Measurements from ENCODE around the gene DOCK11. TPM values are rescaled to one million over a fixed set of nuclear protein-coding genes. Genes with fewer than 3 reads are reported as not detected.
"Not testable (repeated sequence)": the region's sequence is repeated elsewhere in the genome, so short reads cannot be mapped to it uniquely, and the experiment has no call there.

Gene DOCK11
- total and polyA plus RNA-seq, 7 experiments from 2014 or later: 24.2 to 115 (median 78.5) TPM

GRCh38 chrX:118706681-118707080 lies 211.1 kb downstream of the DOCK11 start:
- Mint-ChIP-seq H3K4me1 (peaks cover 0 to 4% (median 0%) of the 10 kb centered on the region in 7 donors), H3K36me3 (no peaks in the 10 kb centered on the region), H3K27me3 (no peaks in the 10 kb centered on the region), H3K9me3 (peaks cover 0 to 5% (median 0%) of the 10 kb centered on the region in 11 donors), H3K27ac (peak overlapping the region in 1 of 9 donors; percentile 11), H3K4me3 (no peak overlapping the region)
- Histone ChIP-seq H3K4me1 (ENCODE audit: control insufficient read depth in 2 of 2, insufficient read depth in 2 of 2, low read length in 2 of 2) (no peaks in the 10 kb centered on the region), H3K27ac (ENCODE audit: low read depth, low read length) (no peak overlapping the region), H3K9me3 (ENCODE audit: control insufficient read depth in 2 of 3, low read length in 3 of 3) (no peaks in the 10 kb centered on the region), H3K27me3 (ENCODE audit: control insufficient read depth in 2 of 2, insufficient read depth in 2 of 2, low read length in 2 of 2) (no peaks in the 10 kb centered on the region), H3K4me3 (ENCODE audit: low read length) (no peak overlapping the region), H3K36me3 (ENCODE audit: control insufficient read depth in 2 of 3, insufficient read depth in 3 of 3, low read length in 3 of 3) (no peaks in the 10 kb centered on the region)
- ChIA-PET POLR2A (interaction anchor here (0.7 kb wide), 1 partner anchor 1051 kb away, joined by 3 read pairs; no protein-coding TSS in a partner anchor), CTCF (no interaction called here)
- ATAC-seq: no peak
- no peak for DNase-seq
- intact Hi-C loops (cut with micrococcal nuclease): no loop called here

- intact Hi-C loops (cut with micrococcal nuclease): no loop called here
These were observed 218.9 kb downstream of the DOCK11 start for GRCh38 chrX:118714521-118714920.

GRCh38 chrX:118715917-118716316 lies 220.3 kb downstream of the DOCK11 start:
- H3K4me1 ChIP-seq (ENCODE audit: control insufficient read depth in 2 of 2, insufficient read depth in 2 of 2, low read length in 2 of 2); H3K9me3 Mint-ChIP-seq; H3K27me3 ChIP-seq (ENCODE audit: control insufficient read depth in 2 of 2, insufficient read depth in 2 of 2, low read length in 2 of 2); H3K4me1 Mint-ChIP-seq; CTCF ChIA-PET; H3K27ac ChIP-seq (ENCODE audit: low read depth, low read length); H3K4me3 ChIP-seq (ENCODE audit: low read length); DNase-seq; H3K27ac Mint-ChIP-seq; H3K27me3 Mint-ChIP-seq; H3K36me3 ChIP-seq (ENCODE audit: control insufficient read depth in 2 of 3, insufficient read depth in 3 of 3, low read length in 3 of 3); H3K9me3 ChIP-seq (ENCODE audit: control insufficient read depth in 2 of 3, low read length in 3 of 3); ATAC-seq; POLR2A ChIA-PET; intact Hi-C loops (cut with micrococcal nuclease); H3K36me3 Mint-ChIP-seq: not testable (repeated sequence)
- peak overlapping the region in 4 of 10 donors; percentile 0 to 53 (median 35) for H3K4me3 Mint-ChIP-seq

More at GRCh38 chrX:118714521-118714920, 218.9 kb downstream of the DOCK11 start:
- ChIA-PET POLR2A (no interaction called here), CTCF (no interaction called here)
- Histone ChIP-seq H3K4me1 (ENCODE audit: control insufficient read depth in 2 of 2, insufficient read depth in 2 of 2, low read length in 2 of 2) (no peaks in the 10 kb centered on the region), H3K9me3 (ENCODE audit: control insufficient read depth in 2 of 3, low read length in 3 of 3) (no peaks in the 10 kb centered on the region), H3K36me3 (ENCODE audit: control insufficient read depth in 2 of 3, insufficient read depth in 3 of 3, low read length in 3 of 3) (no peaks in the 10 kb centered on the region), H3K27me3 (ENCODE audit: control insufficient read depth in 2 of 2, insufficient read depth in 2 of 2, low read length in 2 of 2) (no peaks in the 10 kb centered on the region), H3K4me3 (ENCODE audit: low read length) (no peak overlapping the region), H3K27ac (ENCODE audit: low read depth, low read length) (no peak overlapping the region)
- DNase-seq: no peak
- Mint-ChIP-seq H3K9me3 (peaks cover 0 to 1% (median 0%) of the 10 kb centered on the region in 11 donors), H3K27me3 (peaks cover 0 to 7% (median 0%) of the 10 kb centered on the region in 5 donors), H3K36me3 (no peaks in the 10 kb centered on the region), H3K27ac (no peak overlapping the region), H3K4me3 (no peak overlapping the region), H3K4me1 (peaks cover 0 to 8% (median 0%) of the 10 kb centered on the region in 7 donors)
- ATAC-seq: peak; percentile 49

- H3K9me3 Mint-ChIP-seq; H3K27me3 Mint-ChIP-seq; intact Hi-C loops (cut with micrococcal nuclease); H3K4me3 ChIP-seq (ENCODE audit: low read length); CTCF ChIA-PET; DNase-seq; H3K4me3 Mint-ChIP-seq; H3K4me1 ChIP-seq (ENCODE audit: control insufficient read depth in 2 of 2, insufficient read depth in 2 of 2, low read length in 2 of 2); H3K36me3 Mint-ChIP-seq; H3K4me1 Mint-ChIP-seq; H3K27ac Mint-ChIP-seq; H3K9me3 ChIP-seq (ENCODE audit: control insufficient read depth in 2 of 3, low read length in 3 of 3); ATAC-seq; POLR2A ChIA-PET; H3K27ac ChIP-seq (ENCODE audit: low read depth, low read length); H3K27me3 ChIP-seq (ENCODE audit: control insufficient read depth in 2 of 2, insufficient read depth in 2 of 2, low read length in 2 of 2); H3K36me3 ChIP-seq (ENCODE audit: control insufficient read depth in 2 of 3, insufficient read depth in 3 of 3, low read length in 3 of 3): not testable (repeated sequence)
These were observed 221.2 kb downstream of the DOCK11 start for GRCh38 chrX:118716833-118717232.

GRCh38 chrX:118717678-118718391 lies 222.2 kb downstream of the DOCK11 start:
- Histone ChIP-seq H3K27ac (ENCODE audit: low read depth, low read length) (no peak overlapping the region), H3K27me3 (ENCODE audit: control insufficient read depth in 2 of 2, insufficient read depth in 2 of 2, low read length in 2 of 2) (no peaks in the 10 kb centered on the region), H3K4me1 (ENCODE audit: control insufficient read depth in 2 of 2, insufficient read depth in 2 of 2, low read length in 2 of 2) (no peaks in the 10 kb centered on the region), H3K4me3 (ENCODE audit: low read length) (no peak overlapping the region), H3K36me3 (ENCODE audit: control insufficient read depth in 2 of 3, insufficient read depth in 3 of 3, low read length in 3 of 3) (no peaks in the 10 kb centered on the region), H3K9me3 (ENCODE audit: control insufficient read depth in 2 of 3, low read length in 3 of 3) (no peaks in the 10 kb centered on the region)
- peaks cover 0 to 5% (median 0%) of the 10 kb centered on the region in 7 donors for H3K4me1 Mint-ChIP-seq
- CTCF ChIA-PET: no interaction called here
- H3K4me3 Mint-ChIP-seq: no peak overlapping the region
- ATAC-seq: peak; percentile 63
- no peak for DNase-seq
- H3K27ac Mint-ChIP-seq: no peak overlapping the region
- H3K9me3 Mint-ChIP-seq: peaks cover 0 to 3% (median 0%) of the 10 kb centered on the region in 11 donors
- POLR2A ChIA-PET: no interaction called here
- H3K27me3 Mint-ChIP-seq: peaks cover 0 to 11% (median 5%) of the 10 kb centered on the region in 5 donors
- no peaks in the 10 kb centered on the region for H3K36me3 Mint-ChIP-seq
- intact Hi-C loops (cut with micrococcal nuclease): no loop called here

GRCh38 chrX:118718737-118719136 lies 223.1 kb downstream of the DOCK11 start:
- H3K4me3 Mint-ChIP-seq: no peak overlapping the region
- H3K27ac Mint-ChIP-seq: peak overlapping the region in 1 of 9 donors; percentile 78
- Histone ChIP-seq H3K4me3 (ENCODE audit: low read length) (no peak overlapping the region), H3K9me3 (ENCODE audit: control insufficient read depth in 2 of 3, low read length in 3 of 3) (no peaks in the 10 kb centered on the region), H3K4me1 (ENCODE audit: control insufficient read depth in 2 of 2, insufficient read depth in 2 of 2, low read length in 2 of 2) (no peaks in the 10 kb centered on the region), H3K27ac (ENCODE audit: low read depth, low read length) (no peak overlapping the region), H3K27me3 (ENCODE audit: control insufficient read depth in 2 of 2, insufficient read depth in 2 of 2, low read length in 2 of 2) (no peaks in the 10 kb centered on the region), H3K36me3 (ENCODE audit: control insufficient read depth in 2 of 3, insufficient read depth in 3 of 3, low read length in 3 of 3) (no peaks in the 10 kb centered on the region)
- H3K36me3 Mint-ChIP-seq: no peaks in the 10 kb centered on the region
- peaks cover 0 to 11% (median 5%) of the 10 kb centered on the region in 5 donors for H3K27me3 Mint-ChIP-seq
- POLR2A ChIA-PET: no interaction called here
- intact Hi-C loops (cut with micrococcal nuclease): no loop called here
- H3K9me3 Mint-ChIP-seq: peaks cover 0 to 3% (median 0%) of the 10 kb centered on the region in 11 donors
- CTCF ChIA-PET: no interaction called here
- peak; percentile 69 for ATAC-seq
- H3K4me1 Mint-ChIP-seq: peaks cover 0 to 7% (median 0%) of the 10 kb centered on the region in 7 donors
- DNase-seq: no peak
